ENCODE results near the gene AXIN1. TPM values are rescaled to one million over a fixed set of nuclear protein-coding genes. Genes with fewer than 3 reads are reported as not detected.

The AXIN1 gene
- total and polyA plus RNA-seq, 2 donors (not counting 3 experiments of a cell fraction or from before 2014, with no cell fraction given): 8.3 to 21.9 TPM

DNA sequence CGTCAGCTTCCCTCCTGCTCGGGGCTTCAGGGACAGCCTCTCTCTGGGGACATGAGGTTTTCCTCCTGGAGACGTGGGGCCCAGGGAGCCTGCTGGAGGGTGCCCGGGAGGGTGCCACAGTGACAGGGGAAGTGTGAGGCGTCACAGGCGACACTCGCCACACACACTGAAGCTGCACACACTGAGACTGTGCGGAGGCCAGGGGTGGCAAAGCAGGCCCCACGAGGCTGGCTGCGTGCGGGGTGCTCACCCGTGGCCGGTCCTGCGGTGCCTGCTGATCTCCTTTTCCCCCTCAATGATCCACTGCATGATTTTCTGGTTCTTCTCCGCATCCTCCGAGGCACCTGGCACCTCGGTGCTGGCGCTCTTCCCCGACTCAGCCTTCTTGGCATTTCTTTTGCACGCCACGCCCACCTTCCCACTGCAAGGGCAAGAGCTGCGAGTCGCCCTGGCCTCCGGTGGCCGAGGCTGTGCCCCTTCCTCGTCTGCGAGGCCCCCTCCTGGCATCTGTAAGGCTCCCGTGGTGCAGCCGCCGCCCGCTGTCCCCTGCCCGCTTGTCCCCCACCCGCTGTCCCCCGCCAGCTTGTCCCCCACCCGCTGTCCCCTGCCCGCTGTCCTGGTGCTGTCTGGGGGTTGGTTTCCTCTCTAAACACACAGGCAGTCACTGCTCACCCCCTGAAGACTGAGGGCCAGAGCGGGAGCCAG, 55.6 kb downstream of the AXIN1 start:
- H3K9ac ChIP-seq (replicated peaks; ENCODE audit: extremely low read depth, insufficient read depth, low read length): no peak overlapping the region
- DNase-seq (ENCODE audit: low read depth, low spot score) (no peak), FAIRE-seq (no peak)
- dilution Hi-C loops (cut with MboI; ENCODE audit: extremely low pct_ligation_motif_present, low sequenced_read_pairs) (no loop called here), intact Hi-C loops (cut with micrococcal nuclease) (no loop called here)
- no peak for TF ChIP-seq POLR2AphosphoS5 (IDR thresholded peaks at IDR 0.05; ENCODE audit: insufficient read depth, low read depth, low read length)
- no peak for TF ChIP-seq EZH2 (IDR thresholded peaks at IDR 0.05; ENCODE audit: borderline replicate concordance, low read depth, low read length, severe bottlenecking)
- no peak for TF ChIP-seq MYC (IDR thresholded peaks at IDR 0.05; ENCODE audit: low read depth, low read length)
- no peak for TF ChIP-seq POLR2A (IDR thresholded peaks at IDR 0.05; ENCODE audit: low read depth, low read length)
- TF ChIP-seq CTCF (IDR thresholded peaks at IDR 0.05; ENCODE audit: extremely low read depth in 1 of 2, insufficient read depth in 1 of 2, low read depth in 1 of 2, low read length in 2 of 2): no peak
- TF ChIP-seq GATA2 (IDR thresholded peaks at IDR 0.05; ENCODE audit: insufficient read depth, insufficient read length, low read depth, low read length): no peak
- TF ChIP-seq JUN (IDR thresholded peaks at IDR 0.05; ENCODE audit: borderline replicate concordance, insufficient read depth, insufficient read length, low read depth): no peak
- no peak for TF ChIP-seq FOS (IDR thresholded peaks at IDR 0.05; ENCODE audit: borderline replicate concordance, insufficient read depth, low read length)
- TF ChIP-seq MAX (IDR thresholded peaks at IDR 0.05; ENCODE audit: insufficient read depth, insufficient read length): no peak
- no peaks in the 10 kb centered on the region for H3K27me3 ChIP-seq (ENCODE audit: control insufficient read depth in 2 of 2, insufficient read depth in 2 of 2, low read length in 2 of 2)
- no peaks in the 10 kb centered on the region for H3K9me3 ChIP-seq (replicated peaks; ENCODE audit: control insufficient read depth, insufficient read depth, low read length)
- ChIA-PET POLR2A (no interaction called here), CTCF (no interaction called here)
- H3K4me1 ChIP-seq (ENCODE audit: control insufficient read depth, extremely low read depth, insufficient read depth, low read length): no peaks in the 10 kb centered on the region
- H3K4me2 ChIP-seq (ENCODE audit: insufficient read depth, low read length): no peak overlapping the region
- no peak overlapping the region for H3K4me3 ChIP-seq (replicated peaks in 1 of 3; ENCODE audit: insufficient read depth in 1 of 3, low read depth in 1 of 3, low read length in 3 of 3)
- no peaks in the 10 kb centered on the region for H3K79me2 ChIP-seq (ENCODE audit: control insufficient read depth, insufficient read depth, low read length)
- no peaks in the 10 kb centered on the region for H4K20me1 ChIP-seq (replicated peaks; ENCODE audit: control insufficient read depth, extremely low read depth, insufficient read depth, low read length)
- BruUV-seq (replicated peaks): no TSS peak
- no peaks in the 10 kb centered on the region for H3K9me1 ChIP-seq (replicated peaks; ENCODE audit: control insufficient read depth, extremely low read depth, insufficient read depth, low read length)
- peaks cover 0 to 20% of the 10 kb centered on the region in 2 experiments for H3K36me3 ChIP-seq (ENCODE audit: control insufficient read depth in 2 of 2, extremely low read depth in 1 of 2, insufficient read depth in 2 of 2, low read length in 2 of 2)
- H2AFZ ChIP-seq (ENCODE audit: low read depth, low read length): no peak overlapping the region
- no peak overlapping the region for H3K27ac ChIP-seq (ENCODE audit: insufficient read depth, low read depth, low read length)

Measured in endothelial cell of umbilical vein (primary cell).